HG03520 (cell line): ENCODE measurements around the gene CRABP2.

ENCODE experiments used
- ATAC-seq: cut with Tn5 transposase; IDR thresholded peaks from one replicate; pipeline ENCODE4 v1.9.1; 2021; ENCODE audit warnings: mild to moderate bottlenecking, moderate library complexity; ENCODE audit not compliant: unreplicated experiment

Gene CRABP2

DNA sequence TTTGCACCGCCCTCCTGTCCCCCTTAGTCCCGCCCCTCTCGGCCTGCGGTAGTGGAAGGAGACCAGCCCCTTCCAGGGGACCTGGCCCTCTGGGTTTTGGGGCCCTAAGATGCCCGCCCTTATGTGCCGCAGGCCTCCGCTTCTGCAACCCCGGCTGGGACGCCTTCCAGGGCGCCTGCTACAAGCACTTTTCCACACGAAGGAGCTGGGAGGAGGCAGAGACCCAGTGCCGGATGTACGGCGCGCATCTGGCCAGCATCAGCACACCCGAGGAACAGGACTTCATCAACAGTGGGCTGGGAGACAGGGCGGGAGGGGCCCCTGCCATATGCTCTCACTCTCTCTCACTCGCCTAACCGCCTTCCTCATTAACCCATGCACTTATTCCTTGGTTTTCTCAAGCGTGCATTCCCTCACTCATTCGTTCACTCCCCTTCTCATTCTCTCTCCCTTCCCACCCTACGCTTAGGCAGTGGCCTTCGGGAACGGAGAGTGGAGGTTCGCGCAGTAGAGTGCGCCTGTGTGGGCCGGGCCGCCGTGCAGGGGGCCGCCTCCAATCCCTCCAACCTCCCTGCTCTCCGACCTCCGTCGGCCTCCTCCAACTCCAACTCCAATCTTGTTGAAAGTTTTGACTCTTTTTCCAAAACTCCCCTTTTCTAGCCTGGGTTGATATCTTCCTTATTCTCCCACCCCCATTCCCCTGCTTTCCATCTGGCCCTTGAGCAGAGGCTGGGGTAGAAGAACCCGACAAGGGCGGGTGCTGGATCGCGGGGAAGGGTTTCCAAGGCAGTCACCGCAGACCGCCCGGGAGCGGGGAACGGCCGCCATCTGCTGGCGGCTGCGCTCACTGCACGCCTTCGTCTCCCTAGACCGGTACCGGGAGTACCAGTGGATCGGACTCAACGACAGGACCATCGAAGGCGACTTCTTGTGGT is 48.3 kb downstream of the CRABP2 start:
- ATAC-seq, result no peak

DNA sequence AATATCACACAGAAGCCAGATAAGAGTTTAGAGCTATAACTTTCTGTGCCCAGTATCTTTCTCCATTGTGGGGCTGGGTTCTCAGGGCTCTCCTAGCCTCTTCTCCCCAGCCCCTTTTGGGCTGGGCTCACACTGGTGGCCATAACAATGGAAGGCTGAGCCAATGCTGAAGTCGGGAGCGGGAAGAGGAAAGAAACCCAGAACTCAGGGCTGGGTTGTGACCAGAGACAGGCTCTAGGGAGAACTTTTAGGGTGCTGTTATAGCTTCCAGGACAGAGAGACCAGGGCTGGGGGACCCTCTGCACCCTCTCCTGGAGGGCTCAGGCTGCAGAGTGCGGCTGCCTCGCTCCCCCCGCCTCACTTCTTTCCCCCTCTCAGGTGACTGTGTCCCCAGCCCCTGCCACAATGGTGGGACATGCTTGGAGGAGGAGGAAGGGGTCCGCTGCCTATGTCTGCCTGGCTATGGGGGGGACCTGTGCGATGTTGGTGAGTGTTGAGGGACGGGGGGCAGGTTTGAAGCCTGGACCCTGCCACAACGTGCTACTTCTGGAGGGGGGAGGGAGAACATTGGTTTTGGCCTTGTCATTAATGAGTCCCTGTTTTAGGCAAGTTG is 49.4 kb downstream of the CRABP2 start:
- ATAC-seq, result no peak

DNA sequence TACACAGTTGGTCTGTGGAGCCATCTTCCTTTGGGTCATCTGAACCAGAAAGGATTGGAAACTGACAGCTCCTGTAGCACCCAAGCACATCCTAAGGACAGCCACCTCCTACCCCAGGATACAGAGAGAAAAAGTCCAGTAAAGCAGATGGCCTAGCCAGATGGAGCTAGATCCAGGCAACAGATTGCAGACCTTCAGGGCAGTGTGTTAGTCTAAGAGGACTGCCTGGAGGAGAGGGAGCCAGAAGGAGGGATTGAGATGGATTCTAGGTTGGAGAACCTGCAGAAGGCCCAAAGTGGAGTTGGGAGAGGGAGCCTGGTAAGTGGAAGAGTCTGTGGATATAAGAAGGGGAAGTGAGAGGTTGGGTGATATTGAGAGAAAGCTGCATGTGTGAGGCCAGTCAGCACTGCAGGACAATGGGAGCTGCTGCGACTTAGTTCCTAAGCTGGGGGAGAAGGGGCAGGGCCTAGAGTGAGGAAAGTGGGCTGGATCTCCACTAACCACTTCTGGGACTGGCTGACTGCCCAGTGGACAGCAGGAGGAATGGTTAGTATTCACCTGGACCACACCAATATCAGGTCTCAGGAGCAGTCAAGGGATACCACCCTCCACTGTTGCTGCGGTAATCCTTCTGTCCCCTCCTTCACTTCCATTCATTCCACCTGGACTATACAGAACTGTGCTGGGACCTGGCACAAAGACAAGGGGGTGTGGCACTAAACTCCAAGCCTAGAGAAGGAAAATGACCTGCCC is 50.1 kb downstream of the CRABP2 start:
- ATAC-seq, result no peak

DNA sequence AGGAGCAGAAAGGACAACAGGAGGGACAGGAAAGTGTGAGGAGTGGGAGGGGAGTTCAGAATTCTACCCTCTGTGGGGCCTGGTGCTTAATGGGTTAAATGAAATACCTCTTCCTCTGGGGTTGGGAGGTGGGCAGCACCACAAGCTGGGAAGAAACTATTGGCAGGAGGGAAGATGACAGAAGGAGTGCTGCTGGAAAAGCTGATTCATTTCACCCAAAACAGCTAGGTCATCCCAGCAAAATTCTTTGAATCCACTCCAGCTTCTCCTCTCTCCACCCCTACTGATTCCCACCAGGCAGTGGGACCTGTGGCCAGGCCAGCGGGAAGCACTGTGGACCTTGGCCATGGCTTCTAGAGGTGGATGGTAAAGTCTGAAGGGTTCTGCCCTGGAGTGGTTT is 50.7 kb downstream of the CRABP2 start:
- no peak for ATAC-seq

DNA sequence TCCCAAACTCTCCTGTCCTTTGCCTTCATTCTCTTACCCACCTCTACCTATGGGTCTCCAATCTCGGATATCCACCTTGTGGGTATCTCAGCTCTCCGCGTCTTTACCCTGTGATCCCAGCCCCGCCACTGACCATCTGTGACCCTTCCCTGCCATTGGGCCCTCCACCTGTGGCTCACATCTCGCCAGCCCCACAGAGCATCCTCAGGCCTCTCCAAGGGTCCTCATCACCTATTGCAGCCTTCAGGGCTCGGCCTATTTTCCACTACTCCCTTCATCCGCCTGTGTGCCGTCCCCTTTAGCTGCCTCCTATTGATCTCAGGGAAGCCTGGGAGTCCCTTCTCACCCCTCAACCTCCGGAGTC is 52.4 kb downstream of the CRABP2 start:
- no peak for ATAC-seq

DNA sequence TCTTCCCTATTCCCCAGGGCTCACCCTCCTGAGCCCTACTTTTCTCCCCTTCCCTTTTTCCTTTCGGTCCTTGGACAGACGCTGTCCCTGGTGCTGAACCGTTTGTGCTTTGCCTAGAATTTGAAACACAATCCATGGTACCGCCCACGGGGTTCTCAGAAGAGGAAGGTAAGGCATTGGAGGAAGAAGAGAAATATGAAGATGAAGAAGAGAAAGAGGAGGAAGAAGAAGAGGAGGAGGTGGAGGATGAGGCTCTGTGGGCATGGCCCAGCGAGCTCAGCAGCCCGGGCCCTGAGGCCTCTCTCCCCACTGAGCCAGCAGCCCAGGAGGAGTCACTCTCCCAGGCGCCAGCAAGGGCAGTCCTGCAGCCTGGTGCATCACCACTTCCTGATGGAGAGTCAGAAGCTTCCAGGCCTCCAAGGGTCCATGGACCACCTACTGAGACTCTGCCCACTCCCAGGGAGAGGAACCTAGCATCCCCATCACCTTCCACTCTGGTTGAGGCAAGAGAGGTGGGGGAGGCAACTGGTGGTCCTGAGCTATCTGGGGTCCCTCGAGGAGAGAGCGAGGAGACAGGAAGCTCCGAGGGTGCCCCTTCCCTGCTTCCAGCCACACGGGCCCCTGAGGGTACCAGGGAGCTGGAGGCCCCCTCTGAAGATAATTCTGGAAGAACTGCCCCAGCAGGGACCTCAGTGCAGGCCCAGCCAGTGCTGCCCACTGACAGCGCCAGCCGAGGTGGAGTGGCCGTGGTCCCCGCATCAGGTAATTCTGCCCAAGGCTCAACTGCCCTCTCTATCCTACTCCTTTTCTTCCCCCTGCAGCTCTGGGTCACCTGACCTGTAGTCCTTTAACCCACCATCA is 53.0 kb downstream of the CRABP2 start:
- no peak for ATAC-seq
